LNCAP (cell line): ENCODE results near the gene TBPL1.
A peak's percentile ranks its signal among the peaks of the same experiment; 100 is the strongest.

ENCODE experiments used
- TF ChIP-seq, protein P1 (sequence below): fragments of 450-650 bp; IDR thresholded peaks from 2 replicates; pipeline ENCODE4 v1.5.1; 2017; ENCODE audit warnings: mild to moderate bottlenecking

Gene TBPL1

DNA sequence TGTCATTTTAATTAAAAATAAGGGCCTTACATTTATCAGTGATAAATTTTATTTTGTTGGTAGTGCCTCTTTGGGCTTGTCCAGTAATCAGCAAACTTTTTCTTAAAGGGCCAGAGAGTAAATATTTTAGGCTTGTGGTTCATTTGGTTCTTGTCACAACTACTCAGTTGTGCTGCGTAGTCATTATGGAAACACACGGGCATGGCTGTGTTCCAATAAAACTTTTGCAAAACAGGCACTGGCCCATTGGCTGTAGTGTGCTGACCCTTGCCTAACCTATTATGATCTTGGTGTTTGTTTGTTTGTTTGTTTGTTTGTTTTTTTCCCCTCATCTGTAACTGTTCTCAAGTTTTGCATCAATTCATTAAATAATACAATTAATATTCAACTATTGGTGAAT lies 19.4 kb downstream of the TBPL1 start:
- TF ChIP-seq, protein P1, sequence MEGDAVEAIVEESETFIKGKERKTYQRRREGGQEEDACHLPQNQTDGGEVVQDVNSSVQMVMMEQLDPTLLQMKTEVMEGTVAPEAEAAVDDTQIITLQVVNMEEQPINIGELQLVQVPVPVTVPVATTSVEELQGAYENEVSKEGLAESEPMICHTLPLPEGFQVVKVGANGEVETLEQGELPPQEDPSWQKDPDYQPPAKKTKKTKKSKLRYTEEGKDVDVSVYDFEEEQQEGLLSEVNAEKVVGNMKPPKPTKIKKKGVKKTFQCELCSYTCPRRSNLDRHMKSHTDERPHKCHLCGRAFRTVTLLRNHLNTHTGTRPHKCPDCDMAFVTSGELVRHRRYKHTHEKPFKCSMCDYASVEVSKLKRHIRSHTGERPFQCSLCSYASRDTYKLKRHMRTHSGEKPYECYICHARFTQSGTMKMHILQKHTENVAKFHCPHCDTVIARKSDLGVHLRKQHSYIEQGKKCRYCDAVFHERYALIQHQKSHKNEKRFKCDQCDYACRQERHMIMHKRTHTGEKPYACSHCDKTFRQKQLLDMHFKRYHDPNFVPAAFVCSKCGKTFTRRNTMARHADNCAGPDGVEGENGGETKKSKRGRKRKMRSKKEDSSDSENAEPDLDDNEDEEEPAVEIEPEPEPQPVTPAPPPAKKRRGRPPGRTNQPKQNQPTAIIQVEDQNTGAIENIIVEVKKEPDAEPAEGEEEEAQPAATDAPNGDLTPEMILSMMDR = no peak

DNA sequence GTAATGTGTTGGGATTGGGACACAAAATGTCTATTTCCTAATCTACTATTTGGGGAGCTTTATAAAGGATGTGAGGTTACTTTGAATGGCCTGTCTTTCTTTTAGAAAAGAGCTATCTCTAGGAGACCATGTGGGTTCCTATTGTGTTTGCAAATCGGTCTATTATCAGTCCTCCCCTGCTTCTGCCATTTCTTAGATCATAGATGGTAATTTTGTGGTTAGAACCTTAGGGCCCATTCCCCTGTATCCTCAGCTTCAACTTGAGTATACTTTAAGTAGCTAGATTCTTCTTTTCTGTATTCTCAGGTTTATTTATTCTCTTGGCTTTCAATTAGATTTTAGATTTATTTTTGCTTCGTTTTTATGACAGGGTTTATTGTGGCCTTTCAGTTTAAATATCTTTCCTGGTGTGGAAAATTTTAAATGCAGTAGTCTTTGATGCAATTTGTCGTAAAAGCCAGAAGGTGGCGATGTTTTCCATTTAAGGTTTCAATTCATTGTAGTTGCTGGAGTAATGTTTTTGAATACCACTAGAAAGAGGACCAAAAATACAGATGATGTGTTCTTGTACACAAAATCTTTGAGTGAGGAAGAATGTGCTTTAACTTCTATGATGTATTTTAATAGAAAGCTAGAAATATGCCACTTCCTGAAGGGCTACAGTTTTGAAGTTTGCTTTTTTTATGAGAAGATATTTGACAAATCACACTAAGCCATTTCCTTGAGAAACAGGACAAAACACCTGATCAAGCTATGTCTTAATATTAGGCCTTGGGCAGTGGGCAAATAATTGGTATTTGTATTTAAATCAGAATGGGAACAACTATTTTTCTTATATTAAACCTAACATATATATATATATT lies 20.3 kb downstream of the TBPL1 start:
- TF ChIP-seq, protein P1 = peak; percentile 78

DNA sequence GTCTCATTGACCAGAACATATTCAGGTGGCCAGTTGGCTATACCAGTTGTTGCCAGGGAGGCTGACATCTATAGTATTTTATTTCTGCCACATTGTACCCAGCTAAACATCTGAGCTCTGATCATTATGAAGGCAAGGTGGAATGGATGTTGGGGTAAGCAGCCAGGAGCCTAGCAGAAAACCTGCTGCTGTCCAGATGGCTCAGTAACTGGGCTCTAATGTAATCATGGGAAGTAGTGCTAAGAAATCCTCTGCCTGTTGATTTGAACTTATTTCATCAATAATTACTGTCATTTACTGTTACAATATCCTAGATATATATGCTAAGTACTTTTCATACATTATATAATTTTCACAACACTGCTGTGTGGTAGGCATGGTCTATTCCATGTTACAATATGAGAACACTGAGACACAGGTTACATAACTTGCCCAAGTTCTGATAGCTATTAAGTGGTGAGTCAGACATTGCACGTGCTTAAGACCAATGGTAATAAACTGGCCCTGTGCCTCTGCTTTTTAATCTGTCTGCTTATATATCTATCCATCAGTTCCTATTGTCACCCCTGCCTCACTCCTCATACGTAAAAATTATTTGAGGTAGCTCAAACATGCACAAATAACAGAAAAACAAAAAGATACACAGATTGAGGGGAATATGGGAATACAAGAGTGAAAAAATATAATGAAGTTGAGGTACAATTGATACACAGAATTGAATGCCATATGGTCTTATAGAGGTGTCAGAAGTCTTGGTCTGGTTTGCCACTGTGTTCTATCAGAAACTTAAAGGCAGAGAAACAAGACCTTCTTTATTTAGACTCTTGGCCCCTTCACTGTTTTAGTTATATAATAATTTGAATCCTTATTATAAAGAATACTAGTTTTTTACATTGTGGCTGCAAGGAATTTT lies 25.2 kb downstream of the TBPL1 start:
- TF ChIP-seq, protein P1 = no peak

- TF ChIP-seq, protein P1 = no peak
Measured at GRCh38 chr6:133978896-133979240, 25.8 kb downstream of the TBPL1 start.

DNA sequence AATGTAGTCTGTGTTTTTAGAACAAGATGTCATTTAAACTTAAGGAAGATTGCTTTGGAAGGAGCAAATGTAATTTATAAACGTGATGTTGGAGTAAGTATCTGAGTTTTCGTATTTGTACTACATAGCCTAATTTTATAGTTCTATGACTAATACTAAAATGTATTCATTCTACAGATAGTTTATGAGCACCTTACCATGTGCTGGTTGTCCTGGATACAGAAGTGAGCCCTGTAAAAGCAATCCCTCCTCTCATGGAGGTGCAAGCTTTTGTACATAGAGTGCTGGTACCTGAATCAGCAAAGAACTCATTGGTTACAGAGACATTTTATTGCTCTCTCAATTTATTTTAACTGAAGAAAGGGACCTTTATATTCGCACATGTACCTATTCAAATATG lies 27.1 kb downstream of the TBPL1 start:
- TF ChIP-seq, protein P1 = no peak

- TF ChIP-seq, protein P1 = no peak
Measured at GRCh38 chr6:133983099-133983939, 30.3 kb downstream of the TBPL1 start.

- TF ChIP-seq, protein P1 = no peak
Measured at GRCh38 chr6:133985970-133986369, 32.9 kb downstream of the TBPL1 start.
